SK-MEL-5 (cell line): ENCODE measurements around the gene FGF8. TPM values are rescaled to one million over a fixed set of nuclear protein-coding genes. Genes with fewer than 3 reads are reported as not detected.

Experiments used
- DNase-seq: peaks from one replicate; pipeline ENCODE4 v3.0.0-alpha.2; 2016; ENCODE audit warnings: low read depth, low spot score
- in situ Hi-C: cut with HindIII; loops from 2 replicates; pipeline ENCODE4 v1.10.0; 2016; ENCODE audit warnings: low sequenced_read_pairs, high pct_unique_total_duplicates, low pct_unique_long_range_greater_than_20kb
- total RNA-seq: library from RNA; depleted of rRNA; stranded (reverse); fragments of >200 nt; shearing (Covaris generic); gene quantifications from 2 replicates; pipeline ENCODE4 v1.2.3, GENCODE V29; 2014

Gene FGF8
- total RNA-seq, 1 experiment from 2014 or later, result not detected

GRCh38 chr10:101759309-101760247 lies 16.3 kb downstream of the FGF8 start:
- no peak for DNase-seq
- in situ Hi-C loops, result no loop called here

DNA sequence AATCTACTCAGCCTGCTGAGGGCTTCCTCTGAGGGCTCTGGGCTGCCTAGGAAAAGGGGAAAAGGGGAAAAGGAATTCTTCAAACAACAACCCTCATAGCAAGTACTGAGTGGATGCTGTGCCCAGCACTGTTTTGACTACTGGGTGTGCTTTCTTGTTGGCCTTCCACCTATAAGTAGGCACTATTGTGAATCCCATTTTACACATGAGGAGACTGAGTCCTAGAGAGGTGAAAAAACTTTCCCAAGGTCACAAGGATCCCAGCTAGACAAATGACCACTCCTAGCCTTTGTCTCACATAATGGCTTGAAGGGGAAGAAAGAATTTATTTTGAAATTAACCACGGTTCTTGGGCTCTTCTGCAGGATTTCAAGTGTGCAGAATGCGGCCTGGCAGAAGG lies 17.1 kb downstream of the FGF8 start:
- in situ Hi-C loops, result no loop called here
- DNase-seq, result no peak

GRCh38 chr10:101752241-101752640 lies 23.7 kb downstream of the FGF8 start:
- in situ Hi-C loops, result no loop called here
- DNase-seq, result no peak

- in situ Hi-C loops, result no loop called here
Measured at GRCh38 chr10:101749047-101750016, 26.6 kb downstream of the FGF8 start.

DNA sequence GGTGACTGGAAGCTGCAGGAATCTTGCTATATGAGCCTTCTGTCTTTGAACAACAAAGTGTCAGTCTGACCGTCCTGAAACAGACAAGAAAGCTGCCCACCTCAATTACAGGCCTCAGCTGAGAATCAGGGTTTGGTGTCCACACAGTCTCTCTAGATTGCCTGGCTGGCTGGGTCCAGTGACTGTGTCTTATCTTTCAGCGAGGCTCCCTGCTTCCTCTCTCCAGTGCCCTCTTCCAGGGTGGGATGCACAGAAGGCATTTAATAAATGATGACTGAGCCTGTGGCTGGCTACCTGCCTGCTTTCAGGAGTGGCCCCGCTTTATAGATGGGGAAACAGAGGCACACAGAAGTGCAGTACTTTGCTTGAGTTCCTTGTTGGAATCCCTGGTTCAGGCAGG lies 27.4 kb downstream of the FGF8 start:
- DNase-seq, result no peak
- in situ Hi-C loops, result no loop called here

More at GRCh38 chr10:101749047-101750016, 26.6 kb downstream of the FGF8 start:
- peak; percentile 65 for DNase-seq

- in situ Hi-C loops, result no loop called here
- no peak for DNase-seq
Measured at GRCh38 chr10:101745074-101745696, 30.7 kb downstream of the FGF8 start.

GRCh38 chr10:101744267-101744666 lies 31.6 kb downstream of the FGF8 start:
- in situ Hi-C loops, result no loop called here

DNA sequence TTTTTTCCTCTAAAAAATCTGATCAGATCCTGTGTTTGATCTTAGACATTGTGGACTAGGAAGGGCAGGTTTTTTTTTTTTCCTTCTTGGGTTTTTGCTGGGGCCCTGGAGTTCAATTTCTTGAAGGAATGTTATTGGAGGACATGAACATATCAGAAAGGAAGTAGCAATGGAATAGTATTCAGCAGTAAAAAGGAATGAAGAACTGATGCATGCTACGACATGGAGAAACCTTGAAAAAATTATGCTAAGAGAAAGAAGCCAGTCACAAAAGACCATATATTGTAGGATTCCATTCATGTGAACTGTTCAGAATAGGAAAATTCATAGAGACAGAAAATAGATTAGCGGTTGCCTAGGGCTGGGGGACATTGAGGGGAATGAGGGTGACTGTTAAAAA lies 34.0 kb downstream of the FGF8 start:
- in situ Hi-C loops, result no loop called here
- DNase-seq, result no peak

More at GRCh38 chr10:101744267-101744666, 31.6 kb downstream of the FGF8 start:
- DNase-seq, result no peak

DNA sequence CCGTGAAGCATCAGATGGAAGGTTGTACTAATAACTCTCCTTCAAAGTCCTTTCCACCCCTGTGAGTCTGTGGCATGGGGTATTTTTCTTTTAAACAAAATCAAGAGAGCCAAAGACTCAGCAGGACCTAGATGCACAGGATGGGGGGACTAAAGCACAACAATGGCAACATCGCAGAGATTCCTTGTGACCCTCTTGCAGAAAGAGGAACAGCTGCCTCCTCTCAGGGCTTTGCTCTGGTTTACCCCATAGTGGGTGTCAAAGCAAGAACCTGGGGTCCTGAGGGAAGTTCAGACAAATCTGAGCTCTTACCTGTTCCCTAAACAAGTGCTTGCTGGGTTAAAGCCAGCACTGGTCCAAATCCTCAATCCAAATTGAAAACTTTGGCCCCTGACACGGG lies 39.2 kb downstream of the FGF8 start:
- in situ Hi-C loops, result no loop called here
- DNase-seq, result no peak

- in situ Hi-C loops, result no loop called here
Measured at GRCh38 chr10:101732096-101732495, 43.8 kb downstream of the FGF8 start.

DNA sequence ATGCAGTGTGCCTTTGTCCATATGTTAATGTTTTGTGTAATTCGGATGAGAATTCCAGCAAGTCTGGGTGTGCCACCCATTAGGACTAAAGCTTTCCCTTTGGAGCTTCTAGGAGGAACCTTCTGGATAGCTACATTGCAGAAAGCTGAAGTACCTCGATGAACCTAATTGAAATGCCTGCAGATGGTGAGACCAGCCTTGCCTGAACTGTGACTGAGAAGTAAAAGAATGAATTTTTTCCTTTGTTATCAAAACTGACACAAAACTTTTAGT lies 49.9 kb downstream of the FGF8 start:
- in situ Hi-C loops, result no loop called here
- DNase-seq, result no peak

More at GRCh38 chr10:101732096-101732495, 43.8 kb downstream of the FGF8 start:
- no peak for DNase-seq

DNA sequence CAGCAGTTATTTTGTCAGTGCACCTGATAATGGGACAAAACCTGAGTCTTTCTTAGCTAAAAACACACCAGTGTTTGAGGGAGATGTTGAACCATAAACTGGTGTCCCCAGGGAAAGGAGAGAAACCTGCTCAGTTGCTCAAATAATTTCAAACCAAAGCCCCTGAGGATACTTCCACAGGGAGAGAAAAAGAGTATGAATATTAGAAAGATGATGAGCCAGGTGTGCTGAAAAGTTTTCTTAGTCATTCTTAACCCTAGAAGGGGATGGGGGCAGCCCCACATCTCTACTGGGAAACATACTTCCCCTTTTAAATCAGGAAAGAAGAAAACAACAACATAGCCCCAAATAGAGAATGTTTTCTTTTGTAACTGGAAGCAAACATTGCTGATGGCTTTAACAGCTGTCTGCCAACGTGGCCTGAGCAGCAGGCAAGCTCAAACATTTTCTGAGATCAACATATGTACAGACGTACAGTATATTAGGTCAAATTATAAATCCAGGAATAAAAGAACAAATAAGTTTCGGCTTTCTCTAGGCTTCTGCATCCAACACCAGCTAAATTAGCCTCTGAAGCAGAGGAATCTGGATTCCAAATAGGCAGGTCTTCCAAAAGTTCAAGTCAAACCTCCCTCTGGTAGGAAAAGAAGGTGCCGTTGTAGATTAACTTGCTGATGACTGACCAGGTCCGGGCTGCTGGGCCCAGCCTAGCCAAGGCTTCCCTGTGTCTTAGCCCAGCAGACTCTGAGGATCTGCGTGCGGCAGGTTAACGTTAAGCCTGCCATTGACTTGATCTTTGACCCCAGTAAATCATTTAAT lies 50.4 kb downstream of the FGF8 start:
- DNase-seq, result no peak
- in situ Hi-C loops, result no loop called here

GRCh38 chr10:101724446-101724845 lies 51.5 kb downstream of the FGF8 start:
- no peak for DNase-seq
- in situ Hi-C loops, result no loop called here

GRCh38 chr10:101723176-101723575 lies 52.7 kb downstream of the FGF8 start:
- no peak for DNase-seq
- in situ Hi-C loops, result no loop called here

GRCh38 chr10:101721806-101722205 lies 54.1 kb downstream of the FGF8 start:
- DNase-seq, result no peak
- in situ Hi-C loops, result no loop called here

- no peak for DNase-seq
- in situ Hi-C loops, result no loop called here
Measured at GRCh38 chr10:101720606-101721230, 55.2 kb downstream of the FGF8 start.
